Measurements from ENCODE around the gene NEK5.

GRCh38 chr13:52051400-52051799 is 77.5 kb downstream of the NEK5 start:
- TF ChIP-seq CTCF (optimal IDR thresholded peaks at IDR 0.05 in 1 of 3, IDR thresholded peaks at IDR 0.05 in 1 of 3, conservative IDR thresholded peaks at IDR 0.05 in 1 of 3; ENCODE audit: extremely low read depth in 1 of 3, insufficient read depth in 2 of 3, low read length in 3 of 3) (no peak), EZH2 (IDR thresholded peaks at IDR 0.05; ENCODE audit: low read length) (no peak)
